ENCODE data around the gene ARPC3.
"Not testable (repeated sequence)": the region's sequence is repeated elsewhere in the genome, so short reads cannot be mapped to it uniquely, and the experiment has no call there.

The ARPC3 gene

DNA sequence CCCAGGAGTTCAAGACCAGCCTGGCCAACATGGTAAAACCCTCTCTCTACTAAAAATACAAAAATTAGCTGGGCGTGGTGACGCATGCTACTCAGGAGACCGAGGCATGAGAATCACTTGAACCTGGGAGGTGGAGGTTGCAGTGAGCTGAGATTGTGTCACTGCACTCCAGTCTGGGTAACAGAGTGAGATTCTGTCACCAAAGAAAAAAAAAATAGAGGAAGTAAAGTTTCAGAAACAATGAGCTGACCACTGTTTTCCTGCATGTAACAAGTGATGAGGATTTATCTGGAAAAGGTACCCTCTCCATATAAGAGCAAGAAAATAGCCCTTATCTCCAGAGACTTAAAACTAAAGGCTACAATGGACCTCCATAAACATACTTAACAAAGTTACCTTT is 33.0 kb downstream of the ARPC3 start:
- not testable (repeated sequence) for DNase-seq (ENCODE audit: low read depth in 2 of 2)

GRCh38 chr12:110410086-110410485 is 40.1 kb downstream of the ARPC3 start:
- not testable (repeated sequence) for DNase-seq (ENCODE audit: low read depth in 2 of 2)

GRCh38 chr12:110405126-110405662 is 44.9 kb downstream of the ARPC3 start:
- DNase-seq (ENCODE audit: low read depth in 2 of 2) = not testable (repeated sequence)

- DNase-seq (ENCODE audit: low read depth in 2 of 2) = peak; percentile 34 to 37
Measured at GRCh38 chr12:110403976-110404682, 46.0 kb downstream of the ARPC3 start.

DNA sequence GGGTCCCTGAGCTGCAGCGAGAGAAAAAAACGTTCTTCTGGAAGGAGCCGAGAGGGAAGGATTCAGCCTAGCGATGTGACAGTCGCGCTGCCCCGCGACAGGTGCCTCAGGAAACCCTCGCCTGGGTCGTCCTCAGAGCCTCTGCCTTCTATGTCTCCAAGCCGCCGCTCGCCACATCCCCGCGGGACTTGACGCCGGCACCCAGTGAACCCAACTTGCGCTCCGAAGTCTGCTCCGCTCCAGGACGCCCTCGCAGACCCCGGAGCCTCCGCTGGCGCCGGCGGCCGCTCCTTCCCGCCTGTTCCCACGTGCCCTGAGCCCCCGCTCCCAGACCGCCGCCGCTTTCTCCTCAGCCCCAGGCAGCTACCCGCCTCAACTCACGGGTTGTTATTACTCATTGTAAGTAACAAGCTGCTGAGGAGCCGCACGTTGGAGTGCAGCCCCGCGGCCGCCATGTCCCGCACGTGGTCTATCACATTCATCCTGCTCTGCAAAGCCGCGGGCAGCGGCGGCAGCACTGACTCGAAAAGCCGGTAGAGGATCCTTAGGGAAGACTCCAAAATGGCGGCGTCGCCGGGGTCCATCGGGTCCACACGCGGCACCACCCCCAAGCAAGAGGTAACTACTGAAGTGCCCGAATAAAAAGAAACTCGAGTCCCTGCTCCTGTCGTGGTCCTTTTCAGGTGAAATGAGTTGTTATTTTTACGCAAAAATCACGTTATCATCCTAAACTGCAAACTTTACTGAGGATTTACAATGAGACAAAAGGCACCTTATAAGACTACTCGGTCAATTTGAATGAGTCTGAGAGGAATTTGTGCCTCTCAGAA is 46.8 kb downstream of the ARPC3 start, which contains the start of gene ANAPC7:
ANAPC7 (minus strand) TSS at position 563 of the 830 bp plus-strand sequence; CDS start at position 482, 81 bp downstream.
- DNase-seq (ENCODE audit: low read depth in 2 of 2) = peak; percentile 80 to 83

Measured in fibroblast of skin of left biceps (primary cell).